Progenitor cell of endocrine pancreas (in vitro differentiated cells): Measurements from ENCODE around the gene ATRIP. TPM values are rescaled to one million over a fixed set of nuclear protein-coding genes. Genes with fewer than 3 reads are reported as not detected.

Source experiments
- DNase-seq: peaks from one replicate; pipeline ENCODE4 v3.0.0; 2021; ENCODE audit warnings: low spot score; ENCODE audit not compliant: unreplicated experiment
- H3K27ac Mint-ChIP-seq: 2 replicates; pipeline ENCODE4 v1.8.0; 2021; ENCODE audit warnings: mild to moderate bottlenecking, moderate library complexity, mixed read lengths
- H3K27me3 Mint-ChIP-seq: 2 replicates; pipeline ENCODE4 v1.8.0; 2021; ENCODE audit warnings: mixed read lengths
- H3K36me3 Mint-ChIP-seq: 2 replicates; pipeline ENCODE4 v1.8.0; 2022; ENCODE audit warnings: mixed read lengths; ENCODE audit not compliant: insufficient read depth
- H3K4me1 Mint-ChIP-seq: 2 replicates; pipeline ENCODE4 v1.8.0; 2021; ENCODE audit warnings: low read depth, mixed read lengths
- H3K4me3 Mint-ChIP-seq: 2 replicates; pipeline ENCODE4 v1.8.0; 2021; ENCODE audit warnings: low read depth, mild to moderate bottlenecking, moderate library complexity, mixed read lengths
- H3K9me3 Mint-ChIP-seq: 2 replicates; pipeline ENCODE4 v1.8.0; 2021; ENCODE audit warnings: low read depth, mixed read lengths
- CTCF ChIP-seq: fragments of 200-600 bp; sonication (generic); IDR thresholded peaks from one replicate; pipeline ENCODE4 v1.5.0; 2021; ENCODE audit warnings: antibody characterized with exemption, mild to moderate bottlenecking; ENCODE audit not compliant: unreplicated experiment
- total RNA-seq: library from RNA; stranded (reverse); gene quantifications from 2 replicates; pipeline ENCODE4 v1.2.1, GENCODE V29; 2021

Gene ATRIP
- total RNA-seq, 1 donor from 2014 or later, result 13.8 TPM

GRCh38 chr3:48426944-48427629, 19.4 kb upstream of the ATRIP start:
- Mint-ChIP-seq H3K9me3 (no peaks in the 10 kb centered on the region), H3K36me3 (peaks cover 13% of the 10 kb centered on the region), H3K4me1 (peaks cover 56% of the 10 kb centered on the region), H3K4me3 (peak overlapping the region; percentile 88), H3K27ac (peak overlapping the region; percentile 97), H3K27me3 (no peaks in the 10 kb centered on the region)
- TF ChIP-seq CTCF, result no peak
- no peak for DNase-seq

- Mint-ChIP-seq H3K27me3 (no peaks in the 10 kb centered on the region), H3K4me1 (peaks cover 60% of the 10 kb centered on the region), H3K9me3 (no peaks in the 10 kb centered on the region), H3K27ac (peak overlapping the region; percentile 97), H3K4me3 (peak overlapping the region; percentile 88), H3K36me3 (peaks cover 13% of the 10 kb centered on the region)
- no peak for DNase-seq
- no peak for TF ChIP-seq CTCF
Measured at GRCh38 chr3:48427630-48427962, 18.9 kb upstream of the ATRIP start.

- peak overlapping the region; percentile 88 for H3K4me3 Mint-ChIP-seq
- TF ChIP-seq CTCF, result no peak
- no peak for DNase-seq
- H3K9me3 Mint-ChIP-seq, result no peaks in the 10 kb centered on the region
- peaks cover 58% of the 10 kb centered on the region for H3K4me1 Mint-ChIP-seq
- H3K36me3 Mint-ChIP-seq, result peaks cover 10% of the 10 kb centered on the region
- H3K27me3 Mint-ChIP-seq, result no peaks in the 10 kb centered on the region
- H3K27ac Mint-ChIP-seq, result peak overlapping the region; percentile 97
Measured at GRCh38 chr3:48428088-48428571, 18.4 kb upstream of the ATRIP start.

DNA sequence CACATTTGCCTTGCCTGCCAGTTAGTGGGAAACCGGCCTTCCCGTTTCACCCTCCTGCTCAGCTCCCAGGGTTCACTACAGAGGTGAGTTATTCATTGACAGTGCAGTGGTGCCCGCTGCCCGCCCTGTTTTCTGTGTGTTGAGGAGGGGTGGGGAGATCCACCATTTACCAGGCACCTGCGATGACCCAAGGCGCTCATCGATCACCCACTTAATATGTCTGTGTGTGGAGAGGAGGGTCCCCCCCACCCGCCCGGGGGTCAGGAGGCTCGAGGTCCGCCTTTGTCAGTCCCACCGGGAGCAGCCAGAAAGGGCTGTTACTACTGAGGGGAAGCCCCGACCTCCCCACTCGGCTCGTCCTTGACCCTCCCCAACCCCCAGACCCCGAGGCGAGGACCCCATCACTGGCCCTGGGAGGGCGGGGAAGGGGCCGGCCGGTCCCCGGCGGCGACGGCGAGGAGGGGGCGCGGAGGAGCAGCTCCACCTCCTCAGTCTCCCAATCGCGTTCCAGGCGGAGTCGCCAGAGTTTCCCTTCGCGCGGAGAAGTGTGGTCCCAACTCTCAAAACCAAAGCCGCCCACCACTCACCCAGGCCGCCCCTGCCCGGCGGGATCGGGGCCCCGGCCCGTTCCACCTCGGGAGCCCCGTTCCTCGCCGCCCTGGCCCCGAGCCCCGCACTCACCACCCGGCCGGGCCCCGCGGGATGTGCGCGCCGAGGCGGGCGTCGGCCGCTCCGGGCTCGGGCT, 17.8 kb upstream of the ATRIP start:
- TF ChIP-seq CTCF, result no peak
- Mint-ChIP-seq H3K27ac (peak overlapping the region; percentile 97), H3K27me3 (no peaks in the 10 kb centered on the region), H3K9me3 (no peaks in the 10 kb centered on the region), H3K36me3 (peaks cover 10% of the 10 kb centered on the region), H3K4me1 (peaks cover 58% of the 10 kb centered on the region), H3K4me3 (peak overlapping the region; percentile 88)
- peak; percentile 62 for DNase-seq

DNA sequence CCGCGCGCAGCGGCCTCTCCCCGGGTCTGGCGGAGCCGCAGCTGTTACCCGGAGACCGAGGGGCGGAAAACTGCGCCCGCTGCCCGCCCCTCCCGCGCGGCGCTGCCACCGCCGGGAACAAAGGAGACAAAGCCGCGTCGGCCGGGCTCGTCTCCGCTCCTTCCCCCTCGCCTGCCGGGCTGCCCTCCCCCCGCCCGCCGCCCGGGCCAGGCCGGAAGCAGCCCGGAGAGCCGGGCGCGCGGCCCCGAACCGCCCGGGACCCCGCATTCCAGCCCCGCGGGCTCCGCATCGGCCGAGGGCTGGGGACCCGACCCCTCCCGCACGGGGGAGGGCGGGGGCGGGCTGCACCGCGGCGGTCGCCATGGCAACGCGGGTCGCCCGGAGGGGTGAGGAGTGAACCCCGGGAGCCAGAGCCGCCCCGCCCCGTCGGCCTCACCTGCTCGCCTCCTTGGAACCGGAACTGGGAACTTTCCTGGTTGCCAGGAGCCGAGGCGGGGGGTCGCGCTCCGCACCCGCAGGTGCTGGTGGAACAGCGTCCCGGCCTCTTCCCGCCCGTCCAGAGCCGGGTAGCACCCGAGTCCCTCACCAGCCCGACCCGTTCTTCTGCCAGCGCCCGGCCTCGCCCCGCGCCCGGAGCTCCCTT, 17.1 kb upstream of the ATRIP start:
- Mint-ChIP-seq H3K4me3 (peak overlapping the region; percentile 90), H3K36me3 (peaks cover 10% of the 10 kb centered on the region), H3K27ac (peak overlapping the region; percentile 98)

More for the DNA sequence above, 17.1 kb upstream of the ATRIP start:
- no peak for TF ChIP-seq CTCF
- Mint-ChIP-seq H3K4me1 (peaks cover 57% of the 10 kb centered on the region), H3K9me3 (no peaks in the 10 kb centered on the region), H3K27me3 (no peaks in the 10 kb centered on the region)
- peak; percentile 78 for DNase-seq
